GM23248 (cell line): ENCODE results near the gene PPM1L.

Experiments
- EZH2 ChIP-seq: fragments of 200-600 bp; sonication (generic); IDR thresholded peaks from 2 replicates; pipeline ENCODE4 v1.6.1; 2018; ENCODE audit warnings: antibody characterized with exemption, mild to moderate bottlenecking; ENCODE audit not compliant: insufficient read depth, poor library complexity, severe bottlenecking
- EZH2phosphoT487 ChIP-seq: fragments of 200-600 bp; sonication (generic); IDR thresholded peaks from 2 replicates; pipeline ENCODE4 v1.6.1; 2018; ENCODE audit warnings: antibody characterized with exemption, moderate library complexity, mild to moderate bottlenecking, low read depth; ENCODE audit not compliant: insufficient read depth

DNA sequence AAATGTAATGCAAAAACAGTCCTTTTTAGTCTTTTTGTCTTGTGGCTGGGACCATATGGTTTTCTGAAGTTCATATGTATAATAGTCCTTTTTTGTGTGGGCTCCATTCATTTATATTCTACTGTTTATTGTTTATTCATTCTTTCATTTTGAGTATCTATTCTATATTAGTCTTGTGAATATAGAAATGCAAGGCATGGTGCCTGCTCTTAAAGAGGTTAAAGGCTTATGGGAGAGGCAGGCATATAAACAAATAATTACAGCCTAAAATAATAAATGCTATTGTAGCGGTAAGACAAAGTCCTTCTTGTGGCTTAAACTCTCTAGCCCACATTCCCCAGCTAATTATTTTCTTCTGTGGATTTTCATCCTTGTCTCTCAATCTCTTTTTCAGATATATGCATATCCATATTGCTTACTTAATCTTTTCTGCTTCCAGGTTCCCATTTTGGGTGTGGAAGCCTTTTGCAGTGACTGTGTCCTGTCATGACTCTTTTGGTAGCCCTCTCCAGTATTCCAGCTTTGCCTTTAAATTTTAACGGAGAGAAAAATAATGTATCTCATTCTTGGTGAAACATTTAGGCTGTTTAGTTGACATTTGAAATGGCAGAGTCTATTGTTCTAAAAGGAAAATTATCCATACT, 101.6 kb downstream of the PPM1L start:
- TF ChIP-seq EZH2 (no peak), EZH2phosphoT487 (no peak)
